Breast epithelium (tissue), 3 donors: ENCODE data around the gene WNT7B.

Source experiments
- CTCF ChIP-seq, 3 donors: fragments of 450-650 bp; IDR thresholded peaks; one replicate each; pipeline ENCODE4 v1.5.1; 2016 to 2017; ENCODE audit warnings: antibody characterized with exemption in 3 of 3, mild to moderate bottlenecking in 3 of 3, moderate library complexity in 3 of 3
- POLR2A ChIP-seq: fragments of 450-650 bp; IDR thresholded peaks from one replicate; pipeline ENCODE4 v1.6.1; 2016; ENCODE audit warnings: antibody characterized with exemption, mild to moderate bottlenecking, moderate library complexity
- POLR2AphosphoS5 ChIP-seq, 3 donors: sonication (generic); formaldehyde crosslinking; IDR thresholded peaks; one replicate each; pipeline ENCODE4 v1.6.1; 2017; ENCODE audit warnings: antibody characterized with exemption in 3 of 3

- TF ChIP-seq CTCF (IDR thresholded peaks at IDR 0.05) (no peak), POLR2A (no peak), POLR2AphosphoS5 (IDR thresholded peaks at IDR 0.05) (no peak)
Measured at GRCh38 chr22:45948081-45948648, 28.8 kb downstream of the WNT7B start.
